AG04450 (cell line): ENCODE data around the gene FHIT. TPM values are rescaled to one million over a fixed set of nuclear protein-coding genes. Genes with fewer than 3 reads are reported as not detected.

Source experiments
- CTCF ChIA-PET: fragments of 300-600, 350-600 bp; formaldehyde crosslinking; extraction: SDS; loops from one replicate; lab custom pipeline; 2022; ENCODE audit warnings: antibody characterized with exemption, inconsistent platforms; lab: Charles Lee
- POLR2A ChIA-PET: fragments of 350-600 bp; formaldehyde crosslinking; extraction: SDS; loops from one replicate; lab custom pipeline; 2021; ENCODE audit warnings: antibody characterized with exemption, inconsistent platforms; lab: Yijun Ruan, JAX
- DNase-seq: peaks from one replicate; pipeline ENCODE4 v3.0.0-alpha.2; 2011; ENCODE audit warnings: low read depth, low spot score
- H3K27ac ChIP-seq: one replicate; pipeline ENCODE4 v1.5.1; 2012; ENCODE audit warnings: low read depth, low read length, control low read depth
- H3K27me3 ChIP-seq: one replicate; pipeline ENCODE4 v1.6.0; 2012; ENCODE audit warnings: low read length; ENCODE audit not compliant: control insufficient read depth, insufficient read depth
- H3K4me3 ChIP-seq: 2 replicates; pipeline ENCODE4 v1.5.1; 2011; ENCODE audit warnings: mild to moderate bottlenecking, low read depth, low read length, control low read depth
- H3K9me3 ChIP-seq: 2 replicates; pipeline ENCODE4 v1.5.1; 2012; ENCODE audit warnings: low read length; ENCODE audit not compliant: control insufficient read depth, insufficient read depth
- polyA plus RNA-seq: library from polyadenylated mRNA; depleted of rRNA; stranded (reverse); fragments of >200 nt; gene quantifications from 2 replicates; pipeline ENCODE4 v1.2.3, GENCODE V29; 2011
- TF ChIP-seq, protein P1 (sequence below): IDR thresholded peaks from 2 replicates; pipeline ENCODE4 v1.5.1; 2011; ENCODE audit warnings: low read depth, low read length, control low read depth, inconsistent platforms

Gene FHIT
- polyA plus RNA-seq, 1 experiment = 0.17 TPM

DNA sequence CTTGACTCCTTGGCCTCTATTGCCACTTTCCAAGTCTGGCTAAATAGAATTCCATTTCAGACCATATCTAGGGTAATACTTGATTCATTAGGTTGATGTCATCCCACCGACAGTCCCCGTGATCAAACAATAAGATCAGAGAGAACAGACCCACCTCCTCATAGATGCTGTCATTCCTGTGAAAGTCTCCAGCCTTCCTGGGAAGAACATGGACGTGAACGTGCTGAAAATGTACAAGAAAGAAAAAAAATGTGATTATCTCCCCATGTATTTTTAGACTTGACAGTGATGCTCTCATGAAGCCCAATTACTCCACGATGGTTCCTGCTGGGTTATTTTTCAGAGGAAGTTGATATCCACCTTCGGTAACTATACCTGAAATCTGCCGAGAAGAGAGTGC, 1329.1 kb downstream of the FHIT start:
- ChIA-PET CTCF (no interaction called here), POLR2A (no interaction called here)
- no peaks in the 10 kb centered on the region for H3K9me3 ChIP-seq
- DNase-seq = no peak
- H3K27me3 ChIP-seq = no peaks in the 10 kb centered on the region
- no peak overlapping the region for H3K27ac ChIP-seq
- H3K4me3 ChIP-seq = no peak overlapping the region
- TF ChIP-seq, protein P1, sequence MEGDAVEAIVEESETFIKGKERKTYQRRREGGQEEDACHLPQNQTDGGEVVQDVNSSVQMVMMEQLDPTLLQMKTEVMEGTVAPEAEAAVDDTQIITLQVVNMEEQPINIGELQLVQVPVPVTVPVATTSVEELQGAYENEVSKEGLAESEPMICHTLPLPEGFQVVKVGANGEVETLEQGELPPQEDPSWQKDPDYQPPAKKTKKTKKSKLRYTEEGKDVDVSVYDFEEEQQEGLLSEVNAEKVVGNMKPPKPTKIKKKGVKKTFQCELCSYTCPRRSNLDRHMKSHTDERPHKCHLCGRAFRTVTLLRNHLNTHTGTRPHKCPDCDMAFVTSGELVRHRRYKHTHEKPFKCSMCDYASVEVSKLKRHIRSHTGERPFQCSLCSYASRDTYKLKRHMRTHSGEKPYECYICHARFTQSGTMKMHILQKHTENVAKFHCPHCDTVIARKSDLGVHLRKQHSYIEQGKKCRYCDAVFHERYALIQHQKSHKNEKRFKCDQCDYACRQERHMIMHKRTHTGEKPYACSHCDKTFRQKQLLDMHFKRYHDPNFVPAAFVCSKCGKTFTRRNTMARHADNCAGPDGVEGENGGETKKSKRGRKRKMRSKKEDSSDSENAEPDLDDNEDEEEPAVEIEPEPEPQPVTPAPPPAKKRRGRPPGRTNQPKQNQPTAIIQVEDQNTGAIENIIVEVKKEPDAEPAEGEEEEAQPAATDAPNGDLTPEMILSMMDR = no peak

DNA sequence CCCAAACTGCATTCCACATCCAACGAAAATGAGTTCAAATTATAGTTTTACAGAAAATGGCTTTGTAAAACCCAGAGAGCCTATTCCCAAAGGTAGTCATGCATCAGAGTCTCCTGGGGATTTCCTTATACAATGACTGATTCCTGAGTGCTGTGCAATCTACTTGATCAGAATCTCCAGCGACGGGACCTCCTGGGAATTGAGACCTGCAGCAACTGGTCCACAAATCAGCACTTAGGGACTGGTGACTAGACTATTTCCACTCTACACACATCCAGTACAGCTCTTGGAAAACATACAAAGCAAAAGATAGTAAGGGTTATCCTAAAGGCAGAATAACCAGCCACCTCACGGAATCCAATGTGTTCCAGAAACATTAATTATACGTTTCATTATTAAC, 1330.4 kb downstream of the FHIT start:
- H3K27me3 ChIP-seq = no peaks in the 10 kb centered on the region
- no peaks in the 10 kb centered on the region for H3K9me3 ChIP-seq
- H3K4me3 ChIP-seq = no peak overlapping the region
- no peak overlapping the region for H3K27ac ChIP-seq
- ChIA-PET POLR2A (no interaction called here), CTCF (no interaction called here)
- no peak for DNase-seq
- TF ChIP-seq, protein P1 = no peak

DNA sequence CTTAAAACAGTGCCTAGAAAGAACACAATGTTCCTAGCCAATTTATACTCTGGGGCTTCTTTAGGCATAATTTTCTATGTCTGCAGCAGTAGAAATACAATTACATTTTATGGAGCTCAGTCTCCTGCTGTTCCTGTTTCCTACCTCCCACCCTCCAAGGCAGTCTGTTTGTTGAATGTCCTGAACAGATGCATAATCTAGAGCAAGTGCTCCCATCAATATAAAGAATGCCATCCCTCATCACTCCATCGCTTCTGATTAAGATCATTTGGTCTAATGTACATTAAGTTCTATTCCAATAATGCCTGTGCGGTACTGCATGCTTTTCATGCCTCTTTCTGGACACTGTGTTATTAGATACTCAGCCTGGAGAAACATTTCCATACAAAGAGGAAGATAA, 1331.7 kb downstream of the FHIT start:
- ChIA-PET CTCF (no interaction called here), POLR2A (no interaction called here)
- TF ChIP-seq, protein P1 = no peak
- DNase-seq = no peak
- no peak overlapping the region for H3K27ac ChIP-seq
- no peak overlapping the region for H3K4me3 ChIP-seq
- no peaks in the 10 kb centered on the region for H3K27me3 ChIP-seq
- no peaks in the 10 kb centered on the region for H3K9me3 ChIP-seq

DNA sequence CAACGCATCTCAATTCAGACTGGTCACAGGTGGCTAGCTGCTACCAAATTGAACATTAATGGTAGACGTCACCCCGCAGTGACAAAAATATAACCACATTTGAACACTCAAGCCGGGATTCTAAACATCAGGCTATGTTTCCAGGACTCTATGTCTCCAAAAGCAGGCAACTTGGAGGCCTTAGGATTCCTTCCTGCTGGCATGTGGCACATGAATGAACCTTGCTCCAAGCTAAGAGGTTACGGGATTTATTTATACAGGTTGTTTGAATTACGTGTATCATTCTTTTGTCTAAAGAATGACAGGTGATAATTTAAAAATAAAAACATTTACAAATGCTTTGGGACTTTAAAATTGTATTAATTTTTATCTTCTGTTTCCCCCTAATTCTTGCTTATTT, 1337.0 kb downstream of the FHIT start:
- POLR2A ChIA-PET = no interaction called here
- Histone ChIP-seq H3K9me3 (no peaks in the 10 kb centered on the region), H3K27ac (no peak overlapping the region), H3K27me3 (no peaks in the 10 kb centered on the region), H3K4me3 (no peak overlapping the region)
- DNase-seq = no peak
- CTCF ChIA-PET = no interaction called here
- TF ChIP-seq, protein P1 = no peak

GRCh38 chr3:59913645-59914044, 1337.6 kb downstream of the FHIT start:
- no peak overlapping the region for H3K4me3 ChIP-seq
- TF ChIP-seq, protein P1 = no peak
- no peak for DNase-seq
- H3K27ac ChIP-seq = no peak overlapping the region
- CTCF ChIA-PET = no interaction called here
- H3K27me3 ChIP-seq = no peaks in the 10 kb centered on the region
- POLR2A ChIA-PET = no interaction called here
- H3K9me3 ChIP-seq = no peaks in the 10 kb centered on the region
